Cardiac septum (tissue), 1 donor: ENCODE results near the gene RPL5. TPM values are rescaled to one million over a fixed set of nuclear protein-coding genes. Genes with fewer than 3 reads are reported as not detected.
"Not testable (repeated sequence)": the region's sequence is repeated elsewhere in the genome, so short reads cannot be mapped to it uniquely, and the experiment has no call there.

ENCODE experiments used
- DNase-seq: peaks from one replicate; pipeline ENCODE4 v3.0.0-alpha.2; 2020; ENCODE audit warnings: low spot score
- intact Hi-C: fragments of 100-400 bp; cut with DNase I; formaldehyde crosslinking; loops from one replicate; pipeline ENCODE4 v1.14.0; 2022
- long read RNA-seq: library from polyadenylated mRNA; unstranded; transcript quantifications from one replicate; pipeline ENCODE4 v2.0.0, GENCODE V29; 2021
- total RNA-seq: library from RNA; stranded (reverse); fragmentation: NEBNext Ultra II Directional; extraction: Animal tissue kit (Norgen Biotek cat#: 25700); gene quantifications from one replicate; pipeline ENCODE4 v1.2.1, GENCODE V29; 2021
- donor health status: DM: no; HTN: no; CAD: no.

The RPL5 gene
- 455 TPM for total RNA-seq
- long read RNA-seq, transcript RPL5-208 (8 exons, 1,085 nt), result major isoform, 133 of 154 reads
- long read RNA-seq, partial matches to known transcripts, result 15 of 154 reads
- long read RNA-seq, other reads (novel, unspliced or antisense), result 2 of 154 reads

DNA sequence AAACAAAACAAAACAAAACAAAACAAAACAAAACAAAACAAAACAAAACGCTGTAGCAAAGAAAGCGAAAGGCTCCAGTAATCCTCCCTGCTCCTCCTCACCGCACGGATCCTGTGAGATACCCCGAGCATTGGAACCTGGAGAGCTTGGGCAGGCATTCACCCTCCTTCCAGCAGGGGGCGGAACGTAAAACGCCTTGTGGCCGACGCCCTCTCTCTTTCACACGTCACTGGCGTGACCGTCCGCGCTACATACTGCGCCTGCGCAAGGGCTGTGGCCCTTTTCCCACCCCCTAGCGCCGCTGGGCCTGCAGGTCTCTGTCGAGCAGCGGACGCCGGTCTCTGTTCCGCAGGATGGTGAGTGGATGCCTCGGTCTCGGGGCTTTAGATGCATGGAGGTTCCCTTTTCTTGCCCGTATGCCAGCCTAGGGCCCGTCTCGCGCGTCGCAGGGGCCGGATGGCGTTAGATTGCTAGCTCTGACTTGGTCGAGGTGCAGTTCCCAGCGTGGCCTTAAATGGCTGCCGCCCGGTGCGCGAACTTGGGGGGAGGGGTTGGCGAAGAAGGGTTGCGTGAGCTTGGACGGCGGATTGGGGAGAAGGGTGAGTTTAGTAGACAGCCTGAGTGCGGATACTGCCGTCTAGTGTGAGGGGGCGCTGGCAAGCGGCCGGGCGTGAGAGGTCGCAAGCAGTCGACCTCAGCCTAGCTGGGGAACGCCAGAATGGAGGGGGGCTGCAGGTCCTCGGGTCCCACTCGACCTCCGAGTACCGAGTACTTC, at the start of gene RPL5:
RPL5 (plus strand) TSS at position 279 of the 775 bp plus-strand sequence; CDS start at position 354, 75 bp downstream.
- intact Hi-C loops, result loop anchor here (5.0 kb wide), 2 partner anchors 45 to 75 kb away; partner anchors contain the start of gene EVI5

DNA sequence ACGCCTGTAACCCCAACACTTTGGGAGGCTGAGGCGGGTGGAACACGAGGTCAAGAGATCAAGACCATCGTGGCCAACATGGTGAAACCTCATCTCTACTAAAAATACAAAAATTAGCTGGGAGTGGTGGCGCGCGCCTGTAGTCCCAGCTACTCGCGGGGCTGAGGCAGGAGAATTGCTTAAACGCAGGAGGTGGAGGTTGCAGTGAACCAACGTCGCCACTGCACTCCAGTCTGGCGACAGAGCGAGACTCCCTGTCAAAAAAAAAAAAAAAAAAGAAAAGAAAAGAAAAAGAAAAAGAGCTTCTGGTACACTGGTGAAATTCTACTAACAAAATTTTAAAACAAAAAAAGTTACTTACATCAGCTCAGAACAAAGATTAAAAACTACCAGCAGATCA, 48.3 kb upstream of the RPL5 start:
- intact Hi-C loops, result not testable (repeated sequence)

More for the DNA sequence above, at the start of gene RPL5:
- peak; percentile 99 for DNase-seq

DNA sequence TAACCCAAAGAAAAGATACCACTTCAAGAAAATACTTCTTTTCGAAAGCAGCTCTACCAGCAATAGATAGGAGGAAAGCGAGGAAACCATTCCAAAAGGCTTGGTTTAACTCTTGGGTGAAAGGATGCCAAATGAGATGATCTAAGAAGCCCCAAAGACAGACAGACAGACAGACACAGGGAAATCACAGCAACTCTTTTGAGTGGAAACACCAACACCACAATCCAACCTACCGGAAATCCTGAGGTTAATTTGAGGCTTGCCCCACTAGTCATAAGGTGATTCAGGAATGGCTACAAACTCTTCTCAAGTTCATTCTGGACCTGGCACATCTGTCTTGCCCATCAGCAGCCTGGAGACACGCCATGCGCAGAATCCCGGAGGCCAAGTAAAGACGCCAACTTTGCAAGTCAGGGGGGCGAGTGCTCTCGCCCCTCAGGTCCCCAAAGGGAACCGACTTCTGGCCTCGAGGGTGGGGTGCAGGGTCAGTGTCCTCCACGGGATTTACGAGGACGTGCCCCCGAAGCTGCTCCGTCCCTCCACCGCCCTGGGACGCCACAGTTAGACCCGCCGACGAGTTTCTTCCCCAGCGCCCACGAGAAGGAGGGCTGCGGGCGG, 47.7 kb upstream of the RPL5 start:
- intact Hi-C loops, result no loop called here
- no peak for DNase-seq

More for the DNA sequence above, 48.3 kb upstream of the RPL5 start:
- not testable (repeated sequence) for DNase-seq

DNA sequence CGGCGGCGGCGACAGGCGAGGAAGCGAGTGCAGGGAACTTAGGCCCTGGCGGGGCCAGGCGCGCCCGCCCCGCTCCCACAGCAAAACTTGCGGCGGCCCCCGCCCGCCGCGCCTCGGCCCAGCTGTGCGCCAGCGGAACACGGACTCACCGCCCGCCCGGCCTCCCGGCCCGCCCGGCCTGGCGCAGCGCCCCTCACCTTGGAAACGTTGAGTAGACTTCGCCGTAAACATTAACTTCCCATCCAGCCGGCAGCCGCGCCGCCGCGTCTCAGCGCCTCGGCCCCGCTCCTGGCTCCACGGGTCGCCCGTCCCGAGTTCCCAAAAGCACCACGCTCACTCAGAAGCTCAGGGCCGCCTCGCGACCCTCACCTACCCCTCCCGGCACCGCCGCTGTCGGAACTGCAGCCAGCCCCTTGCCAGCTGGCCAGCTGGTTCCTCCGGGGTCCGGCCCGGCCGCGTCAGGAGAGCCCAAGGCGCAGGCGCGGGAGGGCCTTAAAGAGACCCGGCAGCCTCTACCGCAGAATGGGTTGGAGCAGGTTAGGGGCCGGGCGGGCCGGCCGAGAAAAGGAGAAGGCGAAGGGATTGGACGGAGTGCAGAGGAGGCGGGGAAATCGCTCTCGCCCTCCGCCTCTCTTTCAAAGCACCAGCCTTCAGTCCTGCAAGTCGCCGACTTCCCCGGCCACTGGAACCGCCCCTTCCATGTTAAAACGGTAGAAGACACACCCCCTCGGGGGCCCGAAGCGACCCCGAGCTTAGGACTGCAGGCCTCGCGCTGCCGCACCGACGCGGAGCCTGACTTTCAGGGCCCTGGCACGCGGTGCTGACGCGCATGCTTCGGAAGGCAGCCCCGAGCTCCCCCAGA, 47.0 kb upstream of the RPL5 start, which contains the start of gene EVI5:
EVI5 (minus strand) TSS at position 470 of the 862 bp plus-strand sequence. CDS start 48,562 bp downstream, outside the sequence.
- intact Hi-C loops, result loop anchor here (5.0 kb wide), 1 partner anchor 47 kb away; the partner anchor contains the start of gene RPL5
- peak; percentile 97 for DNase-seq

DNA sequence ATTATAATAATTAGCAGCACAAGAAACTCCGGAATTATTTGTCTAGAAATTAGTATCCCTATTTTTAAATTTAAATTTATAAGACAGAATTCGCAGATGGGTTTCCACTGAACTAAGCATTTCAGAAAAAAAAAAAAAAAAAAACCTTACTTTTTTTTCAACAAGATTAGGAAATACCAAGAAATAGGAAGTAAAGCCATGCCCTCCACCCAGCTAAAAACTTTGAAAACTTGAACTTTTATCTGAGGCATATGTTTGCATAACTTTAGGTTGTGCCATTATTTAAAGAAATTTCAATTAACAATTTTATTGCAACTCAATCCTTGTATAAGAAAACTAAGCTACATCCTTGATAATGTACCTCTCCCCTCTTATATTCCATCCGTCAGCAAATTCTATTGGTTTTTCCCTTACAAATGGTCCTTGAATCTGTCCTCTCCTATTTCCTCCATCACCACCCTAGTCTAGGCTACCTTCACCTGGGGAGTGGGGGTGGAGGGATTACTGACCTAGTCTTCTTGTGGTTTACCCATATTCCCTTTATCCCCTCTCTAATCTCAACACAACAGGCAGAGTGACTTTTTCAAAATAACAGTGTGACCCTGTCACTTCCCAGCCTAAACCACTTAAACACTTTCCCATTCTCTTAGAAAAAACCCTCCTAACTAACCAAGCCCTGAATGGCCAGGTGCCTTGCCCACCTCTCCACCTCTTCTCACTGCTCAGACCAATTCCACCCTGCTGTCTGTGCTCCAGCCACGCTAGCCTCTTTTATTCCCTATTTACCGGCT, 45.5 kb upstream of the RPL5 start:
- DNase-seq, result no peak
- intact Hi-C loops, result loop anchor here (5.0 kb wide), 1 partner anchor 46 kb away; the partner anchor contains the start of gene RPL5

DNA sequence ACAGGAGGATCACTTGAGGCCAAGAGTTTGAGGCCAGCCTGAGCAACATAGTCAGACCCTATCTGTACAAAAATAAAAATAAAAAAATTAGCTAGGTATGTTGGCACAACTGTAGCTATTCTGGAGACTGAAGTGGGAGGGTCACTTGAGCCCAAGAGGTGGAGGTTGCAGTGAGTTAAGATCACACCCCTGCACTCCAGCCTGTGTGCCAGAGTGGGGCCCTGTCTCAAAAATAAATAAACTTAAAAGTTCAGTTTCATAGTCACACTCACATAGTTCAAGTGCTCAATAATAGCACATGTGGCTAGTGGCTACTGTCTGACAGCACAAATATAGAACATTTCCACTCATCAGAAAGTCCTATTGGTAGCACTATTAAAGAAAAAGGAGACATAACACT, 41.8 kb upstream of the RPL5 start:
- DNase-seq, result no peak
- intact Hi-C loops, result no loop called here

DNA sequence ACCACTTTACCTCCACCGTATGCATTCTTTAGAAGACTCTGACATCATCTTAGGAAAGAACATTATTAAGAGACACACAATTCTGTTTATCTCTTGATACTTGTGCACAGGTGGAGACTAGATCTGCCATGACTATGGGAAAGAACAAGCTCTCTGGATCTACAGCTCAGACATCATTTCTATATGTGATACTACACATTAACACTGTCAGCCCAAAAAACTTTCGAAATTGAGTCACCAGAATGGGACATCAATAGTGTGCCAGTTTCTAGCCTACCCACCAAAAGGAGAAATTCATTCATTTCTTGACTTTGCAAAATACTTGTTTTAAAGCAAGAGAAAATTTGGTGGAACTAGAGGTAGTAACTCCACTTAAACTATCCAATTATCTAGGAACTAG, 41.0 kb upstream of the RPL5 start:
- DNase-seq, result no peak
- intact Hi-C loops, result no loop called here

DNA sequence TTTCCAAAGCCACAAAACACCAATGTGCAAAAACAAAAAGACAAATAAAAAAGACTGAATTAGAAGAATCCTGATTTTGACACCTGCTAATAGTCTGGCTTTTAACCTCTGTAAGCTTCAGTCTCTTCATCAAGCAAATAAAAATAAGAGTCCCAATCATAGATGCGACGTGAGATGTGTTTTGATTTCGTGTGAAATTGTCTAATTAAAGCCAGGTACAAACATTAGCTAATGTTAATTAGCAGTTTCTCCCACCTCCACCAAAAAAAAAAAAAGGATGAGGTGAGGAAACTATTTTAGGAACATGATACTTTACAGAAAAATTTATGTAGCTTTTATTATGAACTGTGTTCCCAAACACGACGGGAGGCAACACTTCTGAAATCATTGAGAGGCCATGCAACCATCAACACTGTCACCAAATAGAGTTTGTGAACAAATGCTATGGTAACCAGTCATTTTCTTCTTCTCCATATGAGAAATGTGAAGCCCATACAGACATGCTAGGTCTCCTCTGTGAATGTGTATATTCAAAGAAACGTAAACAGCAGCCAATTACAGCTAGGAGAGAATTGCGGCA, 40.3 kb upstream of the RPL5 start:
- intact Hi-C loops, result no loop called here
- no peak for DNase-seq

DNA sequence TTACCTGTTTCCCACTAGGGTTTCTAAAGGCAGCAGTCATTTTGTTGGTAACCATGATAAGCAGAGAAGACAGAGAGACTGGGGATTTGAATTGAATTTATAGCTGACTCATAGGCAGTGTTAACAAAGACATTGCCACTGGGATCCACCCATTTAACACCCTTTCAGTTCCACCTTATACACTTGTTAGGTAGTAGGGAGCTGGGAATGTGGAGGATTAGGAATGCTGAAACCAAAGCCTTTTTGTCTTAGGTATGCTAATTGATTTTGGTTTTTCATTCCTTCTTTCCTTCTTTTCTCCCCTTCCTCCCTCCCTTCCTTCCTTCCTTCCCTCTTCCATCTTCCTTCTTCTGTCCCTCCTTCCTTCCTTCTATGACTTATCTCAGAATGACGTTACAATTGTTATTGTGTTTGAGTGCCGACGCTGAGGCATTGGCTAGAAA, 39.5 kb upstream of the RPL5 start:
- intact Hi-C loops, result no loop called here
- no peak for DNase-seq

DNA sequence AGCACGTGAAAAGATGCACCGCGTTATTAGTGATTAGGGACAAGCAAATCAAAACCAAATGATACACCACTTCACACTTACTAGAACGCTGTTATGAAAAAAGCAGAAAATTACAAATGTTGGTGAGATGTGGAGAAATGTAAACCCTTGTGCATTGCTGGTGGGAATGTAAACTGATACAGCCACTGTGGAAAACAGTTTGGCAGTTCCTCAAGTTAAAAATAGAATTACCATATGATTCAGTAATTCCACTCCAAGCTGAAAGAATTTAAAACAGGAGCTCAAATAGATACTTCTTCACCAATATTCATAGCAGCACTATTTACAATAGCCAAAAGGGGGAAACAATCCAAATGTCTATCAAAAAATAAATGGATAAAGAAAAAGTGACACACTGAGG, 36.7 kb upstream of the RPL5 start:
- intact Hi-C loops, result no loop called here
- no peak for DNase-seq

DNA sequence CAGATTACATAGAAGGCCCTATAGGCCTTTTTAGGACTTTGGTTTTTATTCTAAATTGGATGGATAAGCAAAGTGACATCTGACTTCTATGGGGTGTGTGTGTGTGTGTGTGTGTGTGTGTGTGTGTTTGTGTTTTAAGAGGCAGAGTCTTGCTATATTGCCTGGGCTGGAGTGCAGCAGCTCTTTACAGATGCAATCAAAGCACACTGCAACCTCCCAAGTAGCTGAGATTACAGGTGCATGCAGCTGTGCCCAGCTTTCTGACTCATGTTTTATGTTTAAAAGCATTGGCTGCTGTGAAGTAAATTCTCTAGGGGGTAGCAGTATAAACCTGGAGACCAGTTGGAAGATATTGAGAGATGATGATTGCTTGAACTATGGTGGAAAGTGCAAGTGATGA, 34.5 kb upstream of the RPL5 start:
- DNase-seq, result no peak
- intact Hi-C loops, result no loop called here

DNA sequence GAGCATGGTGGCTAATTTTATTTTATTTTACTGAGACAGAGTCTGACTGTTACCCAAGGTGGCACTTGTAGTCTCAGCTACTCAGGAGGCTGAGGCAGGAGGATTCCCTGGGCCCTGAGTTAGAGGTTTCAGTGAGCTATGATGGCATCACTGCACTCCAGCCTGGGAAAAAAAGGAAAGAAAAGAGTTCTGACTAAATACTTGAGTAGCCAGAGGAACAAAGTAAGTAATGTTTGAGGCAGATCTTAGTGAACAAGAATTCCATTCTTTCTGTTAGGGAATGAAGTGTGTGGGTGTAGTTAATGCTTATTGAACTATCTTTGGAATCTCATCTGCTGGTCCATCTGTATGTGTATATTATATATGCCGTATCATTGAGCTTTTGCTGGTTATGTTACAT, 33.9 kb upstream of the RPL5 start:
- no peak for DNase-seq
- intact Hi-C loops, result no loop called here

DNA sequence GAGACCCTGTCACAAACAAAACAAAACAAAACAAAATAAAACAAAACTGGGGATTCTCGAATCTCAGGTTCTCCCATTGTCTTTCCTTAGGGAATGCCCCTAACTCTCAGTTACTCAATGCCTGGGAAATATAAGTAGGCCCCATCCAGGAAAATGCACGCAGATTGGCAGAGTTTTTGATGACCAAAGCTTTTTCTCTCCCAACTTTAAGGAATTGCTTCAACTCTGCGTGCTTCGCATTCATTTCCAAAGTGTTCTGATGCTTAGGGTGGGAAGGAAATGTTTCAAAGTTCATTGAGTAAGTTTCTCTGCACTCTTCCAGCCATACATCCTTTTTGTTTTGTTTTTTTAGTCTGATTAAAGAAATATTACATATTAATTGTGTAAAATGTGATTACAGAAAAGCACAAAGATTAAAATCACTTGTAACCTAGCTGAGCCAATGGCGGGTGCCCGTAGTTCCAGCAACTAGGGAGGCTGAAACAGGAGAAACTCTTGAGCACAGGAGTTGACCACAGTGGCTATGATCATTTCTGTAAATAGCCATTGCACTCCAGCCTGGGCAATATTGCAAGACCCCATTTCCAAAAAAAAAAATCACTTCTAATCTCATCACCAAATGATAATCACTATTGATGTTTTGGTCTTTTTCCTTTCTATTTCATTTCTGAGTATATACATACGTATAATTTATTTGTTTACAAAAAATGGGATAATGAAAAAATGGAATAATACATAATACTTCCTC, 28.5 kb upstream of the RPL5 start:
- intact Hi-C loops, result no loop called here
- no peak for DNase-seq

DNA sequence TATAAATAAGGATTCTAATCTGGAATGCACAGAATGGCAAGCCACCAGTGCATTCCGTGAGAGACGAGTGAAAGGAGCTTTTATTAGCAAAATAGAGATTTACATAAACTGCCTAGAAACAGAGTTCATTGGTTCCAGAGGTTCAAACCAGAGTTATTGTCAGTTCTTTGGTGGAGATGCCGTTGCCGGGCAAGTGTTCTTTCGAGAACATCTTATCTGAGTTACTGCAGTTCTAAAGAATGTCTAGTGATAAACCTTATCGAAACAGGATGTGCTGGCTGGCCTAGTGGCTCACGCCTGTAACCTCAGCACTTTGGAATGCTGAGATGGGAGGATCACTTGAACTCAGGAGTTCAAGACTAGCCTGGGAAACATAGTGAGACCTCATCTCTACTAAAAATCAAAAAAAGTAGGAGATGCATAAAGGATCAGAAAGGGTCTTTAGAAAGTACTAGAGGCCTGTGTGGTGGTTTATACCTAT, 27.1 kb upstream of the RPL5 start:
- no peak for DNase-seq
- intact Hi-C loops, result no loop called here

DNA sequence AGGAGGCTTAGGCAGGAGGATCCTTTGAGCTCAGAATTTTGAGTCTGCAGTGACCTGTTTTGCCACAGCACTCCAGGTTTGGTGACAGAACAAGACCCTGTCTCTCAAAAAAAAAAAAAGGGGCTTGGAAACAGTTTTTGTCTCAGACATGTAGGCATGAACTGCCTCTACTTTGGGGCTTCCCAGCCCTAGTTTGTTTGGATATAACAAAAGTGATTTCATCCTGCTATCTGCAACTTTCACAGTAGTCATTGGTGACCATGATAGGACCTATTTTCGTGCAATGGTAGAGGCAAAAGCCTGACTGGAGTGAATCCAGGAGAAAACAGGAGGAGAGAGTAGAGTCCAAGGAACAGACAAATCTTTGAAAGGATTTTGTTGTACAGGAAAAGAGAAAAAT, 26.6 kb upstream of the RPL5 start:
- DNase-seq, result no peak
- intact Hi-C loops, result no loop called here

DNA sequence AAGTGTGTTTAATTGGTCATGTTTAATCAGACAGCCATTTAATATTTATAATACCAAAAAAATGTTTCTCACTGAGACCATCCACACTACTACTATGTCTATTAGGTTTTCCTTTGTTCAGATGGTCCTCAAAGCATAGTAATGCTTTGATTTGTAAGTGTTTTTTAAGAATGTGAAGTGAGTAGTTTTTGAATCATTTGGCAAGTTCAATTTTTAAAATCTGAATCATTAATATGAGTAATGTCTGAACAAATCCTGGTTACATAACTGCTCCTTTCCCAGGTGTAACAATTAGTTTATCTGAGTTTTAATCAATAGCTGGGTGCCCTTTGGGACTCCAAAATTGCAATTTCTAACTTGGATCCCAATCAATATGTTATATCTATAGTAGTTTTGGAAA, 23.5 kb upstream of the RPL5 start:
- no peak for DNase-seq
- intact Hi-C loops, result no loop called here

DNA sequence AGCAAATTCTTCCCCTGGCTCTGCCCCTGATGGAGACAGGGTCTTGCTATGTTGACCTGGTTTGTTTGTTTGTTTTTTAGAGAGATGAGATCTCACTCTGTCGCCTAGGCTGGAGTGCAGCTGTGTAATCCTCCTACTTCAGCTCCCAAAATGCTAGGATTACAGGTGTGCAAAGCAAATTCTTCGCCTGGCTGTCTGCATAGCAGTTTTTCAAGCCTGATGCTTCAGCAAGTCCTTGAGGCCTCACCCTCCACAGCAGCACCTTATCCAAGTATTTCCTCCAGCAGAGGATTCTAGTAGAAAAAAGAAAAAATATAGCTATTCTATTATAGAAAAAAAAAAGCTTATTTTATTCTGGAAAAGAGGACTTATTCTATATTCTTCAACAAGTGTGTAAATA, 15.1 kb upstream of the RPL5 start:
- intact Hi-C loops, result loop anchor here (5.0 kb wide), 1 partner anchor 69 kb away; no protein-coding TSS in a partner anchor

More for the DNA sequence above, 15.1 kb upstream of the RPL5 start:
- no peak for DNase-seq
